Measurements from ENCODE around the gene SPEG. TPM values are rescaled to one million over a fixed set of nuclear protein-coding genes. Genes with fewer than 3 reads are reported as not detected.

Gene SPEG
- total and polyA plus RNA-seq, 2 donors (not counting 3 experiments of a cell fraction or from before 2014, with no cell fraction given), result 0.84 to 3.5 TPM

GRCh38 chr2:219437690-219438206 is 3.1 kb downstream of the SPEG start:
- Histone ChIP-seq H3K36me3 (ENCODE audit: control insufficient read depth in 2 of 2, extremely low read depth in 1 of 2, insufficient read depth in 2 of 2, low read length in 2 of 2) (no peaks in the 10 kb centered on the region), H3K4me2 (ENCODE audit: insufficient read depth, low read length) (no peak overlapping the region), H3K27me3 (ENCODE audit: control insufficient read depth in 2 of 2, insufficient read depth in 2 of 2, low read length in 2 of 2) (peaks cover 35 to 36% of the 10 kb centered on the region in 2 experiments), H3K4me1 (ENCODE audit: control insufficient read depth, extremely low read depth, insufficient read depth, low read length) (no peaks in the 10 kb centered on the region), H3K79me2 (ENCODE audit: control insufficient read depth, insufficient read depth, low read length) (no peaks in the 10 kb centered on the region), H3K9me3 (replicated peaks; ENCODE audit: control insufficient read depth, insufficient read depth, low read length) (no peaks in the 10 kb centered on the region), H3K9ac (replicated peaks; ENCODE audit: extremely low read depth, insufficient read depth, low read length) (no peak overlapping the region), H3K27ac (ENCODE audit: insufficient read depth, low read depth, low read length) (no peak overlapping the region), H4K20me1 (replicated peaks; ENCODE audit: control insufficient read depth, extremely low read depth, insufficient read depth, low read length) (no peaks in the 10 kb centered on the region), H2AFZ (ENCODE audit: low read depth, low read length) (no peak overlapping the region), H3K4me3 (replicated peaks in 1 of 3; ENCODE audit: insufficient read depth in 1 of 3, low read depth in 1 of 3, low read length in 3 of 3) (no peak overlapping the region), H3K9me1 (replicated peaks; ENCODE audit: control insufficient read depth, extremely low read depth, insufficient read depth, low read length) (no peaks in the 10 kb centered on the region)
- BruUV-seq (replicated peaks), result no TSS peak
- TF ChIP-seq CTCF (IDR thresholded peaks at IDR 0.05; ENCODE audit: extremely low read depth in 1 of 2, insufficient read depth in 1 of 2, low read depth in 1 of 2, low read length in 2 of 2), result no peak
- TF ChIP-seq POLR2AphosphoS5 (IDR thresholded peaks at IDR 0.05; ENCODE audit: insufficient read depth, low read depth, low read length), result no peak
- TF ChIP-seq FOS (IDR thresholded peaks at IDR 0.05; ENCODE audit: borderline replicate concordance, insufficient read depth, low read length), result no peak
- TF ChIP-seq GATA2 (IDR thresholded peaks at IDR 0.05; ENCODE audit: insufficient read depth, insufficient read length, low read depth, low read length), result no peak
- no peak for TF ChIP-seq MAX (IDR thresholded peaks at IDR 0.05; ENCODE audit: insufficient read depth, insufficient read length)
- TF ChIP-seq POLR2A (IDR thresholded peaks at IDR 0.05; ENCODE audit: low read depth, low read length), result no peak
- no peak for TF ChIP-seq JUN (IDR thresholded peaks at IDR 0.05; ENCODE audit: borderline replicate concordance, insufficient read depth, insufficient read length, low read depth)
- TF ChIP-seq MYC (IDR thresholded peaks at IDR 0.05; ENCODE audit: low read depth, low read length), result no peak
- TF ChIP-seq EZH2 (IDR thresholded peaks at IDR 0.05; ENCODE audit: borderline replicate concordance, low read depth, low read length, severe bottlenecking), result no peak
- ChIA-PET CTCF (interaction anchor here (1.8 to 5.7 kb wide), 2 partner anchors 22 to 92 kb away, joined by 4 to 30 read pairs; no protein-coding TSS in a partner anchor), POLR2A (no interaction called here)
- DNase-seq (ENCODE audit: low read depth, low spot score) (no peak), FAIRE-seq (no peak)
- dilution Hi-C loops (cut with MboI; ENCODE audit: extremely low pct_ligation_motif_present, low sequenced_read_pairs), result no loop called here
- intact Hi-C loops (cut with micrococcal nuclease), result no loop called here
